ENCODE measurements around the gene CDH4.

Gene CDH4

GRCh38 chr20:61514805-61515505, 262.9 kb downstream of the CDH4 start:
- DNase-seq (ENCODE audit: low read depth, low spot score): no peak

GRCh38 chr20:61515922-61516321, 263.9 kb downstream of the CDH4 start:
- no peak for DNase-seq (ENCODE audit: low read depth, low spot score)

GRCh38 chr20:61516346-61517208, 264.5 kb downstream of the CDH4 start:
- DNase-seq (ENCODE audit: low read depth, low spot score): no peak

GRCh38 chr20:61517419-61517818, 265.4 kb downstream of the CDH4 start:
- no peak for DNase-seq (ENCODE audit: low read depth, low spot score)

GRCh38 chr20:61518424-61518951, 266.4 kb downstream of the CDH4 start:
- no peak for DNase-seq (ENCODE audit: low read depth, low spot score)

- DNase-seq (ENCODE audit: low read depth, low spot score): no peak
Observed at GRCh38 chr20:61519488-61519887, 267.4 kb downstream of the CDH4 start.

GRCh38 chr20:61520076-61520892, 268.2 kb downstream of the CDH4 start:
- no peak for DNase-seq (ENCODE audit: low read depth, low spot score)

GRCh38 chr20:61520893-61521460, 268.9 kb downstream of the CDH4 start:
- no peak for DNase-seq (ENCODE audit: low read depth, low spot score)

- DNase-seq (ENCODE audit: low read depth, low spot score): no peak
Observed at GRCh38 chr20:61521687-61522420, 269.8 kb downstream of the CDH4 start.

- DNase-seq (ENCODE audit: low read depth, low spot score): no peak
Observed at GRCh38 chr20:61522498-61523090, 270.5 kb downstream of the CDH4 start.

GRCh38 chr20:61523145-61523544, 271.1 kb downstream of the CDH4 start:
- DNase-seq (ENCODE audit: low read depth, low spot score): no peak

GRCh38 chr20:61524951-61525666, 273.0 kb downstream of the CDH4 start:
- no peak for DNase-seq (ENCODE audit: low read depth, low spot score)

- no peak for DNase-seq (ENCODE audit: low read depth, low spot score)
Observed at GRCh38 chr20:61525781-61526431, 273.8 kb downstream of the CDH4 start.

GRCh38 chr20:61526907-61527306, 274.8 kb downstream of the CDH4 start:
- no peak for DNase-seq (ENCODE audit: low read depth, low spot score)

- no peak for DNase-seq (ENCODE audit: low read depth, low spot score)
Observed at GRCh38 chr20:61527626-61528025, 275.6 kb downstream of the CDH4 start.

GRCh38 chr20:61528591-61528990, 276.5 kb downstream of the CDH4 start:
- DNase-seq (ENCODE audit: low read depth, low spot score): no peak

- no peak for DNase-seq (ENCODE audit: low read depth, low spot score)
Observed at GRCh38 chr20:61529354-61529753, 277.3 kb downstream of the CDH4 start.

GRCh38 chr20:61531553-61532345, 279.7 kb downstream of the CDH4 start:
- DNase-seq (ENCODE audit: low read depth, low spot score): no peak
